ENCODE results near the gene CCDC187. TPM values are rescaled to one million over a fixed set of nuclear protein-coding genes. Genes with fewer than 3 reads are reported as not detected.

CCDC187 gene
- total and polyA plus RNA-seq, 2 of the 8 experiments (the other 6 are each of a cell fraction or from before 2014, with no cell fraction given), result 0.02 TPM; not detected in 1

GRCh38 chr9:136222166-136222905, 81.6 kb downstream of the CCDC187 start (continued):
- TF ChIP-seq USF2 (IDR thresholded peaks at IDR 0.05; ENCODE audit: low read length) (no peak), ZNF274 (IDR thresholded peaks at IDR 0.05; ENCODE audit: borderline replicate concordance, extremely low read depth, low read length) (no peak), CBX8 (IDR thresholded peaks at IDR 0.05; ENCODE audit: borderline replicate concordance, low read depth, low read length) (no peak), RNF2 (IDR thresholded peaks at IDR 0.05; ENCODE audit: borderline replicate concordance, low read depth, low read length, missing control alignments, poor library complexity, severe bottlenecking) (no peak), RFX5 (IDR thresholded peaks at IDR 0.05; ENCODE audit: borderline replicate concordance, low read depth, low read length) (no peak), CTBP2 (IDR thresholded peaks at IDR 0.05; ENCODE audit: borderline replicate concordance, insufficient read depth, insufficient read length, low read length) (no peak)
